ENCODE data around the gene SLC35E1.

The SLC35E1 gene

GRCh38 chr19:16607819-16608218, 35.6 kb upstream of the SLC35E1 start:
- no peak for TF ChIP-seq CTCF (IDR thresholded peaks at IDR 0.05; ENCODE audit: low read depth, low read length, missing control alignments)
- DNase-seq (ENCODE audit: low read depth), result no peak
- no peak overlapping the region for H3K4me3 ChIP-seq (ENCODE audit: low read depth, low read length)

GRCh38 chr19:16605553-16605994, 33.4 kb upstream of the SLC35E1 start:
- TF ChIP-seq CTCF (IDR thresholded peaks at IDR 0.05; ENCODE audit: low read depth, low read length, missing control alignments), result no peak
- DNase-seq (ENCODE audit: low read depth), result no peak
- H3K4me3 ChIP-seq (ENCODE audit: low read depth, low read length), result no peak overlapping the region

- TF ChIP-seq CTCF (IDR thresholded peaks at IDR 0.05; ENCODE audit: low read depth, low read length, missing control alignments), result no peak
- DNase-seq (ENCODE audit: low read depth), result no peak
- no peak overlapping the region for H3K4me3 ChIP-seq (ENCODE audit: low read depth, low read length)
Measured at GRCh38 chr19:16605115-16605514, 32.9 kb upstream of the SLC35E1 start.

- no peak for DNase-seq (ENCODE audit: low read depth)
- TF ChIP-seq CTCF (IDR thresholded peaks at IDR 0.05; ENCODE audit: low read depth, low read length, missing control alignments), result no peak
- no peak overlapping the region for H3K4me3 ChIP-seq (ENCODE audit: low read depth, low read length)
Measured at GRCh38 chr19:16604615-16605014, 32.4 kb upstream of the SLC35E1 start.

- no peak for TF ChIP-seq CTCF (IDR thresholded peaks at IDR 0.05; ENCODE audit: low read depth, low read length, missing control alignments)
- H3K4me3 ChIP-seq (ENCODE audit: low read depth, low read length), result no peak overlapping the region
- no peak for DNase-seq (ENCODE audit: low read depth)
Measured at GRCh38 chr19:16603090-16603489, 30.9 kb upstream of the SLC35E1 start.

GRCh38 chr19:16601378-16602052, 29.3 kb upstream of the SLC35E1 start:
- no peak for TF ChIP-seq CTCF (IDR thresholded peaks at IDR 0.05; ENCODE audit: low read depth, low read length, missing control alignments)
- H3K4me3 ChIP-seq (ENCODE audit: low read depth, low read length), result no peak overlapping the region
- no peak for DNase-seq (ENCODE audit: low read depth)

- no peak for DNase-seq (ENCODE audit: low read depth)
- no peak overlapping the region for H3K4me3 ChIP-seq (ENCODE audit: low read depth, low read length)
Measured at GRCh38 chr19:16600824-16601223, 28.6 kb upstream of the SLC35E1 start.

More at GRCh38 chr19:16600824-16601223, 28.6 kb upstream of the SLC35E1 start:
- TF ChIP-seq CTCF (IDR thresholded peaks at IDR 0.05; ENCODE audit: low read depth, low read length, missing control alignments), result no peak
